ENCODE data around the gene RAMAC. TPM values are rescaled to one million over a fixed set of nuclear protein-coding genes. Genes with fewer than 3 reads are reported as not detected.
"Not testable (repeated sequence)": the region's sequence is repeated elsewhere in the genome, so short reads cannot be mapped to it uniquely, and the experiment has no call there.

RAMAC gene
- total RNA-seq, 1 donor = 26.4 TPM

GRCh38 chr15:82999905-83000671 lies 14.1 kb downstream of the RAMAC start:
- TF ChIP-seq CTCF (IDR thresholded peaks at IDR 0.05; ENCODE audit: extremely low read depth, low read depth, low read length) = peak; percentile 61
- no peaks in the 10 kb centered on the region for H3K9me3 ChIP-seq (ENCODE audit: low read depth, low read length)
- peak overlapping the region; percentile 69 for H3K4me3 ChIP-seq (ENCODE audit: insufficient read depth, low read length)
- no peaks in the 10 kb centered on the region for H4K20me1 ChIP-seq (ENCODE audit: insufficient read depth, low read length)
- peak overlapping the region; percentile 86 for H3K4me2 ChIP-seq (ENCODE audit: insufficient read depth, low read length)
- H3K36me3 ChIP-seq (ENCODE audit: insufficient read depth, low read length) = peaks cover 5% of the 10 kb centered on the region
- H3K27ac ChIP-seq (ENCODE audit: low read depth, low read length) = no peak overlapping the region
- DNase-seq (ENCODE audit: insufficient read length, low spot score, missing footprints) = peak; percentile 91
- no peaks in the 10 kb centered on the region for H3K27me3 ChIP-seq (ENCODE audit: insufficient read depth, low read length)
- H3K79me2 ChIP-seq (ENCODE audit: insufficient read depth, low read length) = no peaks in the 10 kb centered on the region
- H3K4me1 ChIP-seq (ENCODE audit: insufficient read depth, low read length) = peaks cover 7% of the 10 kb centered on the region
- peak overlapping the region; percentile 65 for H2AFZ ChIP-seq (ENCODE audit: low read length)

GRCh38 chr15:83000672-83001031 lies 14.6 kb downstream of the RAMAC start:
- not testable (repeated sequence) for H4K20me1 ChIP-seq (ENCODE audit: insufficient read depth, low read length); H3K9me3 ChIP-seq (ENCODE audit: low read depth, low read length); DNase-seq (ENCODE audit: insufficient read length, low spot score, missing footprints); H3K27ac ChIP-seq (ENCODE audit: low read depth, low read length); H3K79me2 ChIP-seq (ENCODE audit: insufficient read depth, low read length); H3K27me3 ChIP-seq (ENCODE audit: insufficient read depth, low read length); H3K4me1 ChIP-seq (ENCODE audit: insufficient read depth, low read length); H2AFZ ChIP-seq (ENCODE audit: low read length); H3K36me3 ChIP-seq (ENCODE audit: insufficient read depth, low read length)
- H3K4me3 ChIP-seq (ENCODE audit: insufficient read depth, low read length) = peak overlapping the region; percentile 69
- H3K4me2 ChIP-seq (ENCODE audit: insufficient read depth, low read length) = peak overlapping the region; percentile 86

GRCh38 chr15:83010709-83011270 lies 24.8 kb downstream of the RAMAC start:
- peaks cover 23% of the 10 kb centered on the region for H3K79me2 ChIP-seq (ENCODE audit: insufficient read depth, low read length)
- H3K4me2 ChIP-seq (ENCODE audit: insufficient read depth, low read length) = peak overlapping the region; percentile 92
- peaks cover 33% of the 10 kb centered on the region for H3K36me3 ChIP-seq (ENCODE audit: insufficient read depth, low read length)
- H3K4me1 ChIP-seq (ENCODE audit: insufficient read depth, low read length) = peaks cover 20% of the 10 kb centered on the region
- no peaks in the 10 kb centered on the region for H3K9me3 ChIP-seq (ENCODE audit: low read depth, low read length)
- peak overlapping the region; percentile 89 for H3K4me3 ChIP-seq (ENCODE audit: insufficient read depth, low read length)
- H3K27me3 ChIP-seq (ENCODE audit: insufficient read depth, low read length) = no peaks in the 10 kb centered on the region
- peak overlapping the region; percentile 60 for H3K27ac ChIP-seq (ENCODE audit: low read depth, low read length)
- H2AFZ ChIP-seq (ENCODE audit: low read length) = peak overlapping the region; percentile 94
- TF ChIP-seq CTCF (IDR thresholded peaks at IDR 0.05; ENCODE audit: extremely low read depth, low read depth, low read length) = peak; percentile 97
- H4K20me1 ChIP-seq (ENCODE audit: insufficient read depth, low read length) = peaks cover 8% of the 10 kb centered on the region
- DNase-seq (ENCODE audit: insufficient read length, low spot score, missing footprints) = peak; percentile 93

GRCh38 chr15:83011271-83012075 lies 25.5 kb downstream of the RAMAC start, which contains the start of gene C15orf40:
Gene C15orf40 (minus strand): TSS chr15:83011639. CDS start chr15:83011607, 32 bp downstream.
- peaks cover 23% of the 10 kb centered on the region for H3K79me2 ChIP-seq (ENCODE audit: insufficient read depth, low read length)
- no peaks in the 10 kb centered on the region for H3K9me3 ChIP-seq (ENCODE audit: low read depth, low read length)
- peak; percentile 65 for TF ChIP-seq CTCF (IDR thresholded peaks at IDR 0.05; ENCODE audit: extremely low read depth, low read depth, low read length)
- H4K20me1 ChIP-seq (ENCODE audit: insufficient read depth, low read length) = peaks cover 8% of the 10 kb centered on the region
- no peaks in the 10 kb centered on the region for H3K27me3 ChIP-seq (ENCODE audit: insufficient read depth, low read length)
- peak within 1 kb of the TSS; percentile 74 for H3K27ac ChIP-seq (ENCODE audit: low read depth, low read length)
- H2AFZ ChIP-seq (ENCODE audit: low read length) = peak within 1 kb of the TSS; percentile 99
- peaks cover 20% of the 10 kb centered on the region for H3K4me1 ChIP-seq (ENCODE audit: insufficient read depth, low read length)
- DNase-seq (ENCODE audit: insufficient read length, low spot score, missing footprints) = peak; percentile 95
- H3K36me3 ChIP-seq (ENCODE audit: insufficient read depth, low read length) = peaks cover 33% of the 10 kb centered on the region
- H3K4me3 ChIP-seq (ENCODE audit: insufficient read depth, low read length) = peak within 1 kb of the TSS; percentile 89
- H3K4me2 ChIP-seq (ENCODE audit: insufficient read depth, low read length) = peak within 1 kb of the TSS; percentile 92

Measured in osteoblast (primary cell).